ENCODE results near the gene SAPCD2.
A peak's percentile ranks its signal among the peaks of the same experiment; 100 is the strongest.

Gene SAPCD2

DNA sequence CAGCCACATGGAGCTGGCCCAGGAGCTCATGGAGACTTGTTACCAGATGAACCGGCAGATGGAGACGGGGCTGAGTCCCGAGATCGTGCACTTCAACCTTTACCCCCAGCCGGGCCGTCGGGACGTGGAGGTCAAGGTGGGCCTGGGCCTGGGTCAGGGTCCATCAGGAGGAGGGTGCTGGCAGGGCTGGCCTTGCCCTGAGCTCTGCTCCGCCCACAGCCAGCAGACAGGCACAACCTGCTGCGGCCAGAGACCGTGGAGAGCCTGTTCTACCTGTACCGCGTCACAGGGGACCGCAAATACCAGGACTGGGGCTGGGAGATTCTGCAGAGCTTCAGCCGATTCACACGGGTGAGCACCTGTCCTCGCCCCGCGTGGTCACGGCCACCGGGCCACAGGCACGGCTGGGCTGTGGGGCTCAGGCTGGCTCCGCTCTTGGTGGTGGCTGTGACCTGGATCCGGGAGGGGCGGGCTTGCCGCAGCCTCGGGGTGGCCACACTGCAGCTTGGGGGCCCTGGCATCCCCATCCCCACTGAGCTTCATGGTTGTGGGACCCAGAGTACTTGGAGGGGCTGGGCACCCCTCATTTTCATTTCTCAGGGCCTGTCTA is 37.1 kb upstream of the SAPCD2 start:
- DNase-seq, result no peak

DNA sequence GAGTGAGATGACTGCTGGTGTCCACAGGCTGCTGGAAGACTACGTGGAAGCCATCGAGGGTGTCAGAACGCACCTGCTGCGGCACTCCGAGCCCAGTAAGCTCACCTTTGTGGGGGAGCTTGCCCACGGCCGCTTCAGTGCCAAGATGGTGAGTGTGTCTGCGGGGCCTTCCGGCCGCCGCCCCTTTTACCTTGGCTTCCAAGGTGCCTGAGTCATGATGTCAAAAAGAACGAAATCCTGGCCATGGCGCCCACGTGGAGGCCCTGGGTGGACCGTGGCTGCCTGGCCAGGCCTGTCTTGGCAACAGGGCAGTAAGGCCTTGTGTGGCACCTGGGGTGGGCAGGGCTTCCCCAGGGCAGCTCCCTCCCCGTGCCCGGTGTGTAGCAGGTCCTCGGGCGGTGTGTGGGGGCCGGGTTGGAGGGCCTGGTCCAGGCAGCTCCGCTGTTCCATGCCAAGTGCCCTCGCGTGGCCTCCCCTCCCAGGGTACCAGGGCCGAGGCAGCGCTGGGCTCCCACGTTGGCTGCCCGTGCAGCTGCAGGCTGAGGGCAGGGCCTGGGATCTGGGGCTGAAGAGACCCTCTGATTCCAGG is 36.4 kb upstream of the SAPCD2 start:
- no peak for DNase-seq

DNA sequence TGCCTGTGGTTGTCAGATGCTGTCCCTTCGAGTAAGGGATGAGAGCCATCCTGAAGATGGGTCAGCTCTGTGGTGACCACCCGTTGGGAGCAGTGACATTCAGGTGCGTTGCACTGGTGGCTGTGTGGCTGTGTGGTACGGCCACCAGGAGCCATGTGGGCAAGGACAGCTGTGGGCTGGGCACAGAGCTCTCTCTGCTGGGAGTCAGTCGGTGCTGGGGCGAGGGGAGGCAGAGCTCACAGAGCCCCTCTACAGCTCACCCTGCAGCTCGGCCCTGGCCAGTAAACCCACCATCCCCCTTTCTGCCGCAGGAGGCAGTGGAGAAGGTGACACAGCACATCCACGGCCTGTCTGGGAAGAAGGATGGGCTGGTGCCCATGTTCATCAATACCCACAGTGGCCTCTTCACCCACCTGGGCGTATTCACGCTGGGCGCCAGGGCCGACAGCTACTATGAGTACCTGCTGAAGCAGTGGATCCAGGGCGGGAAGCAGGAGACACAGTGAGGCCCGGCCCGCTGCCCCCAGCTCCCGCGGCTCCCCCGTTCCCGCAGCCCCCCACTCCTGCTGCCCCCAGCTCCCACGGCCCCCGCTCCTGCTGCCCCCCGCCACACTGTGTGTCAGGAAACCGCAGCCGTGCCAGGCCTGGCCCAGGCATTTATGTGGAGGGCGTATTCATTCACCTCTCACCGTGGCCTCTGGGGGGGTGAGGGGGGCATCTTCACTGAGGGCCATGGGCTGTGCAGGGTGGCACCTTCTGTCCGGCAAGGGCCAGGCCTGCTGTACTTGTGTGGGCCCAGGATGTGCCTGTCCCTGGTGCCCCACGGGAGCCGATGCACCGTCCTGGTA is 35.7 kb upstream of the SAPCD2 start:
- no peak for DNase-seq

DNA sequence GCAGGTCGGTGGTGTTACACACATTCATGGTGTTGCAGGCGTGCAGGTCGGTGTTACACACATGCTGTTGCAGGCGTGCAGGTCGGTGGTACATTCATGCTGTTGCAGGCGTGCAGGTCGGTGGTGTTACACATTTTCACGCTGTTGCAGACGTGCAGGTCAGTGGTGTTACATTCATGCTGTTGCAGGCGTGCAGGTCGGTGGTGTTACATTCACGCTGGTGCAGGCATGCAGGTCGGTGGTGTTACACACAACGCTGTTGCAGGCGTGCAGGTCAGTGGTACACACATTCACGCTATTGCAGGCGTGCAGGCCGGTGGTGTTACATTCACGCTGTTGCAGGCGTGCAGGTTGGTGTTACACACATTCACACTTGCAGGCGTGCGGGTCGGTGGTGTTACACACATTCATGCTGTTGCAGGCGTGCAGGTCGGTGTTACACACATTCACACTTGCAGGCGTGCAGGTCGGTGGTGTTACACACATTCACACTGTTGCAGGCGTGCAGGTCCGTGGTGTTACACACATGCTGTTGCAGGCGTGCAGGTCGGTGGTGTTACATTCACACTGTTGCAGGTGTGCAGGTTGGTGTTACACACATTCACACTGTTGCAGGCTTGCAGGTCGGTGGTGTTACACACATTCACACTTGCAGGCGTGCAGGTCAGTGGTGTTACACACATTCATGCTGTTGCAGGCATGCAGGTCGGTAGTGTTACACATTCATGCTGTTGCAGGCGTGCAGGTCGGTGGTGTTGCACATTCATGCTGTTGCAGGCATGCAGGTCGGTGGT is 33.0 kb upstream of the SAPCD2 start:
- DNase-seq, result no peak

DNA sequence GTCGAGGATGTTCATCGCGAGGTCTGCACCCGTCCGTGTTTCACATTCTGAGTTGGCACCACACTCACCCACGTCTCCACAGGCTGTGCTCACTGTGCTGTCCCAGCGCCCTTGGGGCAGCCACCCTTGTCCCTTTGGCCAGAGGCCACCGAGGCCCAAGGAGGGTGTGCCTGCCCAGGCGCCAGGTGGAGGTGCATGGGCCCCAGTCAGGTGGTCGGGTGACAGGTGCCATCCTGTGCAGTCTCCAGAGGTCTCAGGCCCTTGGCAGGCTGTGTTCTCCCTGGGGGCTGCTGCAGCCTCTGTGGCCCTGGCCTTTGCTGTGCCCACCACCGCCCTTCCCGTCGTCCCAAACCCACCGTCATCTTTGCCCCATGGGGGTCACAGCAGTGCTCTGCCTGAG is 28.9 kb upstream of the SAPCD2 start:
- no peak for DNase-seq

DNA sequence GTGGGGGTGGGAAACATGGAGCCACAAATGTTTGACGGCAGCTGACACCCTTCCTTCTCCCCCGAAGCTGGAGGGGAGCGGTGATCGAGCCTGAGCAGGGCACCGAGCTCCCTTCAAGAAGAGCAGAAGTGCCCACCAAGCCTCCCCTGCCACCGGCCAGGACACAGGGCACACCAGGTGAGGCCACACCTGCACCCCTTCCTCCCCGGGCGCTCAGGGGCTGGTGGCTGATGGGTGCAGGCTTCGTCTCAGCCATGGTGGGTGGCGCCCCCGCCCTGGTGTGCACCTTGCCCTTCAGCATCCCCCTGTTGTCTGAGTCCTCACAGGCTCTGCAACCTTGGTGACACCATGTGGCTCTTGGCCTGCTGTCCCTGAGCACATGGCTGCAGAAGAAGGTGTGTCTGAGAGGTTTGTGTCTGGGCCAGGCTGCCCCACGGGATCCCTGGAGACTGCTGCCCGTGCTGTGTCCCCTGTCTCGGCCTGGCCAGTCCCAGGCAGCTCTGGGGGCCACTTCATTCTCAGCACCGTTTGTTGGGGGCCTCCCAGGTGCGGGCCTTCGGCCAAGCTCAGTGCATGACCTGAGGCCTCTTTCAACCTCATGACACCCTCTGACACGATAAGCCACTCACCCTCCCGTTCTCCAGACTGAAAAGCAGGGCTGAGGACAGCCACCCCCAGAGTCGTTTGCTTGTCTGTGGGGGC is 27.6 kb upstream of the SAPCD2 start:
- no peak for DNase-seq

DNA sequence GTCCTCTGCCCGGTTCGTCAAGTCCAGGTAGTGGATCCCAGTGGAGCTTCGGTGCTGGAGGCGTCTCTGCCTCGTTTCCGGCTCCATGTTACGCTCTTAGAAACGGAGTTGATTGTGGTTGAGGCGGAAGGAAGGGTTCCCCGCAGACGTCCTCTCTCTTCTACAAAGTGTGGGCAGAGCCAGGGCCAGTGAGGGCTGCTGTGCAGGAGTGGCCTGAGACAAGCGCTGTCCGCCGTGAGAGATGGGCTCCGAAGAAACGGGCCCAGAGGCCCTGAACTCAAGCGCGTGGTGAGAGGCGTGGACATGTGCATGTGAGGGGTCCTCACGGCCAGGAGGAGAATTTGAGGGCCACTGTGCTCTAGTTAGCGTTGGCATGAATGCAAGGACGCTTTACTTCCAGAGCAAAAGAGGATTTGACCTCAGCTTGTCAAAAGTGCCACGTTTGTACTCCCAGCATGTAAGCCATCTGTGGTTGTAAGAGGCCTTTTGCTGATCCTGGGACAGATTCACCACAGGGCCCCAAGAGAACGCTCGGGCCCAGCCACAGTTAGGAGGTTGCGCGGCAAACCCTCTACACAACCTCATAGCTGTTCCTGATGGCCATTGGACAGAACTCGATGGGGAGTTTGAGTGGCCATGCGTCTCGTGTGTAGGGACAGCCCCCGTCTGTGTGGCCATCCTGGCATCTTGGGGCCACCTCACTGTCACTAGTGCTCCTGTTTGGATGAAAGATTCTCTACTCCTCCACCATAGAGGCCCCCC is 26.6 kb upstream of the SAPCD2 start:
- no peak for DNase-seq

DNA sequence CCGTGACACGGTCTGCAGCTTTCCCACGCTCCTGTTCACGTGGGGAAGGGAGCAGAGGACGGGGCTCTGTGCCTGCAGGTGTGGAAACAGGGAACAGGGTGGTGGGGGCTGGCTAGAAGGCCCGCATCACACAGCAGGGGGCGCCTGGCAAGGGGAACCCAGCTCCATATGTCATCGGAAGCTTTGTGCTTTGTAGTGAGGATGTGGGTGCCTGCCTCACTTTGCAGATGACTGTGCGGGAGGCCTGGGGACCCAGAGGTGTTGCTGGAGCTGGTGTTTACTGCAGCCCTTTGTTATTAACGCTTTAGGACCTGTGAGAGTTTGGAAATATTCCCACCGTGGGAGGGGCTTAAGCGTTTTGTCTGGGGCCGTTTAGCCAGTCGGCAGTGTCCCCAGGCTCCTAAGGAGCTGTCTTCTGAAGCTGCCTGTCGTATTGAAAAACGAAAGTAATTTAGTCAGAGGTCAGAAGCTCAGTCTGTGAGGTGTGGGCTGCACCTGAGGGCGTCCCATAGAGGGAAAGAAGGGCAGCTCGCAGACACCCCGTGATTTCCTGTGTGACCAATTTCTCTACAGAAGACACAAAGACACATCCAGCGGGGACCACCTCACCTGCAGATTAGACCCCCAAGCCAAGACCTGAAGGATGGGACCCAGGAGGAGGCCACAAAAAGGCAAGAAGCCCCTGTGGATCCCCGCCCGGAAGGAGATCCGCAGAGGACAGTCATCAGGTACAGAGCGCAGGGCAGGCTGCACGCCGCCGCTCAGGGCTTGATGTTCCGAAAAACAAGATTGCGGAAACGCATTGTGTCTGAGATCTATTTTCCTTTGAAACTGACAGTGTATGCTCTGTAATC is 25.5 kb upstream of the SAPCD2 start:
- peak; percentile 86 for DNase-seq

DNA sequence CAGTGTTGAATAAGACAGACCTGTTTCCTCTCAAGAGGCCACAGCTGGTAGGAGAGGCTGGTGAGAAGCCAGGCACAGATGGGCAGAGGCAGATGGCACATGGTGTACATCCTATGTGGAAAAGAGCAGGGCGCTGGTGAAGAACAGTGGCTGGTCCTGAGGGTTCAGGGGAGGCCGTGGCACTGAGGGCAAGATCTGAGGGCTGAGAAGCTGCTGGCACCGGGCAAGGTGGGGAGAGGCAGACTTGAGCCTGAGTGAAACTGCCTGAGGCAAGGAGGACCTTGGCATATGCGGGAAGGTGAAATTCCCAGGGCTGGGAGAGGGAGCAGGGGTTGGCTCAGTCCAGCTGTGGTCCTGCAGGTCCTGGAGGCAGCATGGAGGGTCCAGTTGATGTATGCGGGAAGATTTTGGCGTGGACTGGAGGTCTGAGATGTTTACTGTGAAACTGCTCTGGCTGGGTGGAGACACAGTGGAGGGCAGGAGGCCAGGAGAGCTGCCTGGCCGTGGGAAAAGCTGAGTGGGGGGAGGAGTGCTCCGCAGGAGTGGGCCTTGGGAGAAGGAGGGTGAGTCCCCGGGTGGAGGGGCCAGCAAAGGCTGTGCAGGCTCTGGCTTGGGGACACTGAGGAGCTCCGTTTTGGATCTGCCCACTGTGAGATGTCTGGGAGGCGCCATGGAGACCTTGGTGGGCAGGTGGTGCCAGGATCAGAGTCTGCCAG is 19.0 kb upstream of the SAPCD2 start:
- DNase-seq, result no peak

DNA sequence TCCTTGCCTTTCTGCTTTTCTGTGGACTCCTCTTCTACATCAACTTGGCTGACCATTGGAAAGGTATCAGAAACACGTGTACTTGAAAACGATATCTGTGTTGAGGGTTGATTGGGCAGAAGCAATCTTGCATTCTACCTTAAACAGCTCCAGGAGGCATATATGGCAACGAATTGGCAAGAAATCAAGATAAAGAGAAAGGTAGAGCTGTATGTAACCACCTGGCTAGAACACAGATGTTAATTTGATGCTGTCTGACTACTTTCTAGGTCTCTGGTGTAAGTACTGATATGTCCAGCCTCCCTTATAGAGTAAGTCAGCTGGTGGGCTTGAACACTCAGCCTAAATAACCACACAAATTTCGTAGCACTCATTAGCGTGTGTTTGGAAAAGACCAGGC is 17.8 kb upstream of the SAPCD2 start:
- no peak for DNase-seq

DNA sequence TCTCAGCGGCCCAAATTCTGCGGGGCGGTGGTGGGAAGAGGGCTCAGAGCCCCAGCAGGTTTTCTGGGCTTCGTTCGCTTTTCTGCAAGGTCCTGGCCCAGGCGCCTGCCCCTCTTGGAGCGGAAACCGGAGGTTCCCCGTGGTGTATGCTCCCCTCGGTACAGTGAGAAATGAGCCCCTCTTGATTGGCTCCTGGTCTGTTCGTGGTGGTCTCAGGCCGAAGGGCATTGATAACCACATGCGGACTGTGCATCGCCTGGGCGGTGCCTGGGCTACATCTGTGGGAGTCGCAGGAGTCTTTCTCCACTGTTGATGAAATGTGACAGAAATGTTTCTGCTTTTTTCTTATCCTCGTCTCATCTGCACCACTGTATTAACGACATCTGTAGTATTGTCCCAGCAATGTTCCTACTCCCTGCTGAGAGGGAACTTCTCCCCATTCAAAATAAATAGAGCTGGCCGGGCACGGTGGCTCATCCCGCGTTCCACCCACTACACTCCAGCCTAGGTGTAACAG is 17.1 kb upstream of the SAPCD2 start:
- no peak for DNase-seq

DNA sequence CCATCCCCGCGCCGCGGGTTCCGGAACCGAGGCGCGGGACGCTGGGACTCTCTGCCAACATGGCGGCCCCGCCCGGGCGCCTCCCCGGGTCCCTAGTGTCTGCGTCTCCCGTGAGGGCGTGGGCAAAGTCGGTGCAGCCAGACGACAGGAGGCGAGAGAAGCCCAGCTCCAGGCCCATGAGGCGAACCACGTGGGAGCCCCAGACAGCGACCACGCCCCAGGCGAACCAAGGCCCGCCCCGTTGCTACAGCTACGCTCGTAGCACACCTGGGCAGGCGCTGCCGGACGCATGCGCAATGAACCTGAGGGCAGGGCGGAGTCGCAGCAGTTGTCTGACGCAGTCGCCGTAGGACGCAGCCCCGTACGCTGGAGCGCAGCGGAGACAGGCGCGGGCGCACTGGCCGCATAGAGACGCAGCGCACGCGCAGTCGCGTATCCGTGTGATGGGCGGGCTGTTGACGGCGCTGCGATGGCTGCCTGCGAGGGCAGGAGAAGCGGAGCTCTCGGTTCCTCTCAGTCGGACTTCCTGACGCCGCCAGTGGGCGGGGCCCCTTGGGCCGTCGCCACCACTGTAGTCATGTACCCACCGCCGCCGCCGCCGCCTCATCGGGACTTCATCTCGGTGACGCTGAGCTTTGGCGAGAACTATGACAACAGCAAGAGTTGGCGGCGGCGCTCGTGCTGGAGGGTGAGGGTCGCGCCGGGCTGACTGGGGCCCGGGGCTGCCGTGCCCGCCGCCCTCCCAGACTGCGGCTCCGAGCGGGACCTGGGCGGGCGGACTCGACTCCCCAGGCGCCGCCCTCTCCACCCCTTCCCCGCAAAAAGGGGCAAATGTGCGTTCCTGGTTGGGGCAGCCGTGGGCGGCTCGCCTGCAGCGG is 16.4 kb upstream of the SAPCD2 start, which contains the start of gene MAN1B1:
Gene MAN1B1 (plus strand): TSS at position 455 of the 878 bp plus-strand sequence. CDS start 15 bp downstream, at position 470.
- DNase-seq, result peak; percentile 100

DNA sequence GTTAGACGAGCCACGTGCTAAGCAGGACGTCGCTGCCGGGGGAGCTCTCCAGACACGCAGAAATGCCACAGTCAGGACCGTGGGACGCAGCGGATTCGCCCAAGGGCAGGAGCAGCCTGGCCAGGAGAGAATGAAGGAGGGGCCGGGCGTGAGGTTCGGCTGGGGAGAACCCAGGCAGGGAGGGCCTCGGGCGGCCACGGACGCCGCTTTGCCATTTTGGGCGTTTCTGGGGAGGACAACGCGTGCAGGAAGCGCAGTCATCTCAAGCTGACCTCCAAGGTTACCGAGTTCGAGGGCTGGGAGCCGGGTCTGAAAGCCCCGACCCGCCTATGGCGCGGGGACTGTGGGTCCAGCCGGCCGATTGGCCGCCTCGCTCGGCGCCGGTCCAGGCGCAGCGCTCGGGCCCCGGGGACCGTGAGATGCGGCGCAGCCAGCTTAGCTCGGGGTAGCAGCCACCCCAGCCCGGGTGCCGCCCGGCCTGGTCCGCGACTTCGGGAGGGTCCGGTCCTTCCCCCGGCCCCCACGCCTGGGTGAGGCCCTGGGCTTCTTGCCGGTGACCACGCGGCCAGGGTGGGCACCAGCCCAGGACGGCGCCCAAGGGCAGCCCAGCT is 15.7 kb upstream of the SAPCD2 start:
- DNase-seq, result peak; percentile 24

DNA sequence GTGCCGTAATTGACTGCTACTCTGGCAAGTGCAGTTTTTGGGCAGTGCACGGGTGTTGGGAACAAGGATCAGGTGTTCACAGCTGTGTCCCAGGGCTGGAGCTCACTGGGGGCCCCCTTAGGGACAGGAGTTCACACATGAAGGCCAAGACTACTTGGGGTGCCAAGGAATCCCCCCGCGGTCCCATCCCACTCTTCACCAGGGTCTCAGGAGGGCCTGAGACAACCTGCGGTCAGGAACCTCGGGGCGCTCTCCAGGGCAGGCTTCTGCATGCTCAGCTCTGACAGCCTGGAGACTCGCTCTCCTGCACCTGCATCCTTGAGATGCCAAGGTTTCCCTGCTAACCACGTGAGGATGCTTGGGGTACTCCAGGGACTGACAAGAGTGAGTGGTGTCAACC is 14.2 kb upstream of the SAPCD2 start:
- no peak for DNase-seq

DNA sequence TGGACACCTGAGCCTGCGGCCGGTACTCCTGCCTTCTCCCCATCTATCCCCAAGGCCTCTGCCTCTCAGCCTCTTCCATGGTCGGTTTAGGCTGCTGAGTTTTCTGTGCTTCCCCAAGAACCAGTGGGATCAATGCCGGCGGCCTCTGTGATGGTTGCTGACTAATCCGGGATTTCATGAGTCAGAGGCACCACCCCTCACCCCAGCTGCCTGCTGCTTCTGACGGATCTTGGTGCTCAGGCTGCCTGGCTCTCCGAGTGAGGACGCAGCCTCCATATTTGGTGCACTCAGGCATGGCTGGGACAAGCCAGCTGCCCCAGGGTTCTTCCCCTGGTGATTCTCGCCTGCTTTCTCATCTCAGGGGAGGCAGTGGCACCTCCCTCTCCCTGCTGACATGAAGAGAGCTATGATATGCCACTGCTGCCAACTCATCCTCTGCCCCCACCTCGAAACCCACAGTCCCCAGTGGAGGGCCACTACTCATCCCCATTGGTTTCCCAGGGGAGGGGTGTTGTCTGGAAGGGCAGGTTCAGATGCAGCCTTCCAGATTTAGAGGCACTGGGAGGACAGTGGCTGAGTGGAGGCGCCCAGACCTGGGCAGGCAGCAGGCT is 13.1 kb upstream of the SAPCD2 start:
- DNase-seq, result no peak

DNA sequence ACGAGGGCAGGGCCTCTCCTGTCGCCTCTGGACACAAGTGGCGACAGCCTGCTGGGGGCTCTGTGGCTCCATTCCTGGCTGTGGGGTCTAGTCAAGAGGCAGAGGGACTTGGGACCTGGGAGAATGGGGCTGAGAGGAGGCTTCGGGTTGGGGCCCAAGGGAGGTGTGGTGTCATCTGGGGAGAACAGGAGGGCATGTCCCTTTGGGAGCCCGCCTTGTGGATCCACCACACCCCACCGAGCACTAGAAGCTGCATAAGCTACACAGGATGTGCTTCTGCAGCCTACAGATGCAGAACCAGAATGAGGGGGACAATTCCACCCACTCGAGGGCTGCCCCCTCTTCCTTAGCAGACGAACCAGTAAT is 12.6 kb upstream of the SAPCD2 start:
- no peak for DNase-seq

DNA sequence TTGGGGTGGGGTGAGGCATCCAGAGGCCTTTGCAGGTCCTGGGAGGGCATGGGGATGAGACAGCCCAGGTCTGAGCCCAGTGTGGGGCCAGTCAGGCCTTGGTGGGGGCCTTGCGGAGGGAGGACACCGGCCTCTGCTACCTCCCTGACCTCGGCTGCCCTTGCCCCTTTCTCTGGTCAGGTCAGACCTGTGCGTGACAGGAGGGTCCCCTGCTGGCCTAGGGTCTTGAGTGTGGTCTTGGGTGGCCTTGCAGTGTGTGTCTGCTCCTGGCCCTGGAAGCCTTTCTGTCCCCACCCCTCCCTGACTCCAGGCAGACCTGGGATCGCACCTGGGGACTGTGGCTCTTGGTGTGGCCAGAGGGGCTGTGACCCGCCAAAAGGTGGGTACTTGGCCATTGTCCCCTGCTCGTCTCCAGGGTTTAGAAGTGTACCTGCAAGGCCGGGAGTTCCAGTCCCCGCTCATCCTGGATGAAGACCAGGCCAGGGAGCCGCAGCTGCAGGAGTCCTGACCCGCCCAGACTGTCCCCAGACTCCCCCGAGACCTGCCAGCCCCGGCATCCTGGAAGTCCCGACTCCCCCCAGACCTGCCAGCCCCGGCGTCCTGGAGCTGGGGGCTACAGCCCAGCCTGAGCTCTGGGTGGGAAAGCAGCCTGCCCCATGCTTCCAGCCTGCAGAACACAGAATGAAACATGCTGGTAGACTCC is 12.0 kb upstream of the SAPCD2 start:
- DNase-seq, result no peak

All from activated CD4-positive, alpha-beta T cell treated with anti-CD3 and anti-CD28 coated beads, Interleukin-2, amount 50 U/mL, for 1 hour (primary cell).